ENCODE data around the gene HNMT. TPM values are rescaled to one million over a fixed set of nuclear protein-coding genes. Genes with fewer than 3 reads are reported as not detected.

HNMT gene
- total RNA-seq, 1 donor from 2014 or later: 67.4 TPM

DNA sequence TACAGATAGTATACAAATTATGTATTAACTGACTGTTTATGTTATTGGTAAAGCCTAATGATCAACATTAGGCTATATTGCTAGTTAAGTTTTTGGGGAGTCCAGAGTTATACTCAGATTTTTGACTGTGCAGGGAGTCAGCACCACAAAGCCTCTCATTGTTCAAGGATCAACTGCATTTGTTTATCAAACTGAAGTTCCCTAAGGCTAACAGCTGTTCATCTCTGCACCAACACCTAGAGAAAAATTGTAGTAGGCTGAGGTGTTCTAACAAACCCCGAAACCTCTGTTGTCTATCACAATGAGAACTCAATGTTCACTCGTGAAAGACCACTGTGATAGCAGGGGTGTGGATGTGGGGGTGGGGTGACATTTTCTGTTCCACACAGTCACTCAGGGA is 97.7 kb downstream of the HNMT start:
- Histone ChIP-seq H3K27me3 (no peaks in the 10 kb centered on the region), H3K9me3 (no peaks in the 10 kb centered on the region), H3K27ac (no peak overlapping the region), H3K4me3 (no peak overlapping the region), H3K36me3 (no peaks in the 10 kb centered on the region), H3K4me1 (no peaks in the 10 kb centered on the region)
- intact Hi-C loops (cut with DNase I): no loop called here
- DNase-seq (no peak), ATAC-seq (no peak)
- TF ChIP-seq, protein P1, sequence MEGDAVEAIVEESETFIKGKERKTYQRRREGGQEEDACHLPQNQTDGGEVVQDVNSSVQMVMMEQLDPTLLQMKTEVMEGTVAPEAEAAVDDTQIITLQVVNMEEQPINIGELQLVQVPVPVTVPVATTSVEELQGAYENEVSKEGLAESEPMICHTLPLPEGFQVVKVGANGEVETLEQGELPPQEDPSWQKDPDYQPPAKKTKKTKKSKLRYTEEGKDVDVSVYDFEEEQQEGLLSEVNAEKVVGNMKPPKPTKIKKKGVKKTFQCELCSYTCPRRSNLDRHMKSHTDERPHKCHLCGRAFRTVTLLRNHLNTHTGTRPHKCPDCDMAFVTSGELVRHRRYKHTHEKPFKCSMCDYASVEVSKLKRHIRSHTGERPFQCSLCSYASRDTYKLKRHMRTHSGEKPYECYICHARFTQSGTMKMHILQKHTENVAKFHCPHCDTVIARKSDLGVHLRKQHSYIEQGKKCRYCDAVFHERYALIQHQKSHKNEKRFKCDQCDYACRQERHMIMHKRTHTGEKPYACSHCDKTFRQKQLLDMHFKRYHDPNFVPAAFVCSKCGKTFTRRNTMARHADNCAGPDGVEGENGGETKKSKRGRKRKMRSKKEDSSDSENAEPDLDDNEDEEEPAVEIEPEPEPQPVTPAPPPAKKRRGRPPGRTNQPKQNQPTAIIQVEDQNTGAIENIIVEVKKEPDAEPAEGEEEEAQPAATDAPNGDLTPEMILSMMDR (IDR thresholded peaks at IDR 0.05): no peak

DNA sequence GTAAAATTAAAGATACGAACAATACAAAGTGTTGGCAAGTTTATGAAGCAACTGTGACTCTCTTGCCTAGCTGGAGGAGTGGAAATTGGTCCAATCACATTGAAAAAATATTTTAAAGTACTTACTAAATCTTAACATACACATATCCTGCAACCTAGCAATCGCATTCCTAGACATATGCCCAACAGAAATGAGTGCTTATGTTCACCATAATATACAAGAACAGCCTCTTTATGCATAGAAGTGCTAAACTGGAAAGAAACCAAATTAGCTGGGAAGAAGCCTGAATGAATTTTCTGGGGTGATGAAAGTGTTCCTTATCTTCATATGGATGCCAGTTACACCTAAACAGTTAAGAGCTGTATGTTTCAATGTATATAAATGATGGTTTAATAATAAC is 98.9 kb downstream of the HNMT start:
- no peaks in the 10 kb centered on the region for H3K27me3 ChIP-seq
- no peak overlapping the region for H3K27ac ChIP-seq
- DNase-seq: no peak
- intact Hi-C loops (cut with DNase I): no loop called here
- H3K36me3 ChIP-seq: no peaks in the 10 kb centered on the region
- ATAC-seq: no peak
- TF ChIP-seq, protein P1 (IDR thresholded peaks at IDR 0.05): no peak
- no peaks in the 10 kb centered on the region for H3K9me3 ChIP-seq
- H3K4me1 ChIP-seq: no peaks in the 10 kb centered on the region
- no peak overlapping the region for H3K4me3 ChIP-seq

Measured in upper lobe of right lung (tissue), 1 donor.